Measurements from ENCODE around the gene CAMSAP1.
"Not testable (repeated sequence)": the region's sequence is repeated elsewhere in the genome, so short reads cannot be mapped to it uniquely, and the experiment has no call there.

The CAMSAP1 gene

DNA sequence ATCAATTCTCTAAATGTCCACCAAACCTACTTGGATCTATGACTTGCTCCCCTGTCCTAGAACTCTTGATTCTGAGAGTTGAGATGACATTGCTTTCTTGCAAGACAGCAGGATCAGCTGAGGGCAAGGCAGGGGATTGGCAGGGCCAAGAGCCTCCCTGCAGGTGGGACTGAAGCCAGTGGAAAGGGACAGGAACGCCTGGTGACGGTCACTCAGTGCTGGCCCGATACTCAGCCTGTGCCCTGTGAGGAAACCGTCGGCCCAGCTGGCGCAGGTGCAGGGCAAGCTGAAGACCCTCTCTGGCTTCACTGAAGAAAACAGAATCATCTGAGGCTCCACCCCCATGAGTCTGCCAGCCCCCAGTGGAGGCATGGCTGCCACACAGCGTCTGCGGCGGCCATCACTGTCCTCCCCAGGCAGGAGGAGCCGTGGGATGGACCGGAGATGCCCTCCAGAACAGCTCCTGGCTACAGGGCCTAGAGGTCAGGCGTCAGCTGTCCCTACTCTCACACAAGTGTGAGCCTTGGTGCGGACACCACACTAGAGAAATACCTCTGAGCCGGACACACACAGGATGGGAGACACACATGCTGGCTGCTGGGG lies 39.1 kb upstream of the CAMSAP1 start:
- in situ Hi-C loops (cut with MboI; ENCODE audit: low sequenced_read_pairs) = no loop called here
- Histone ChIP-seq H3K27me3 (ENCODE audit: low read depth) (no peaks in the 10 kb centered on the region), H3K9me3 (no peaks in the 10 kb centered on the region), H3K4me3 (no peak overlapping the region), H3K36me3 (replicated peaks) (peaks cover 63% of the 10 kb centered on the region), H3K4me1 (no peaks in the 10 kb centered on the region)
- DNase-seq (ENCODE audit: low spot score in 2 of 2) = no peak

- Histone ChIP-seq H3K36me3 (replicated peaks) (peaks cover 64% of the 10 kb centered on the region), H3K4me1 (no peaks in the 10 kb centered on the region), H3K9me3 (no peaks in the 10 kb centered on the region), H3K27me3 (ENCODE audit: low read depth) (no peaks in the 10 kb centered on the region), H3K4me3 (no peak overlapping the region)
- in situ Hi-C loops (cut with MboI; ENCODE audit: low sequenced_read_pairs) = no loop called here
- DNase-seq (ENCODE audit: low spot score in 2 of 2) = no peak
These were observed 38.6 kb upstream of the CAMSAP1 start for GRCh38 chr9:135945969-135946368.

- Histone ChIP-seq H3K4me3 (no peak overlapping the region), H3K27me3 (ENCODE audit: low read depth) (no peaks in the 10 kb centered on the region), H3K36me3 (replicated peaks) (peaks cover 65% of the 10 kb centered on the region), H3K4me1 (no peaks in the 10 kb centered on the region), H3K9me3 (no peaks in the 10 kb centered on the region)
- in situ Hi-C loops (cut with MboI; ENCODE audit: low sequenced_read_pairs) = no loop called here
- DNase-seq (ENCODE audit: low spot score in 2 of 2) = no peak
These were observed 37.3 kb upstream of the CAMSAP1 start for GRCh38 chr9:135944444-135945252.

DNA sequence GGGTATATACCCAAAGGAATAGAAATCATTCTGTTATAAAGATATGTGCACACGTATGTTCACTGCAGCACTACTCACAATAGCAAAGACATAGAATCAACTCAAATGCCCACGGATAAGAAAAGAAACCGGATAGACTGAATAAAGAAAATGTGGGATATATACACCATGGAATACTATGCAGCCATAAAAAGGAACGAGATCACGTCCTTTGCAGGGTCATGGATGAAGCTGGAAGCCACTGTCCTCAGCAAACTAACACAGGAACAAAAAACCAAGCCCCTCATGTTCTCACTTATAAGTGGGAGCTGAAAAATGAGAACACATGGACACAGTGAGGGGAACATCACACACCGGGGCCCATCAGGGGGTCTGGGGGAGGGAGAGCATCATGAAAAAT lies 36.3 kb upstream of the CAMSAP1 start:
- H3K4me1 ChIP-seq; H3K9me3 ChIP-seq; DNase-seq (ENCODE audit: low spot score in 2 of 2); H3K27me3 ChIP-seq (ENCODE audit: low read depth); in situ Hi-C loops (cut with MboI; ENCODE audit: low sequenced_read_pairs); H3K4me3 ChIP-seq: not testable (repeated sequence)
- peaks cover 63% of the 10 kb centered on the region for H3K36me3 ChIP-seq (replicated peaks)

DNA sequence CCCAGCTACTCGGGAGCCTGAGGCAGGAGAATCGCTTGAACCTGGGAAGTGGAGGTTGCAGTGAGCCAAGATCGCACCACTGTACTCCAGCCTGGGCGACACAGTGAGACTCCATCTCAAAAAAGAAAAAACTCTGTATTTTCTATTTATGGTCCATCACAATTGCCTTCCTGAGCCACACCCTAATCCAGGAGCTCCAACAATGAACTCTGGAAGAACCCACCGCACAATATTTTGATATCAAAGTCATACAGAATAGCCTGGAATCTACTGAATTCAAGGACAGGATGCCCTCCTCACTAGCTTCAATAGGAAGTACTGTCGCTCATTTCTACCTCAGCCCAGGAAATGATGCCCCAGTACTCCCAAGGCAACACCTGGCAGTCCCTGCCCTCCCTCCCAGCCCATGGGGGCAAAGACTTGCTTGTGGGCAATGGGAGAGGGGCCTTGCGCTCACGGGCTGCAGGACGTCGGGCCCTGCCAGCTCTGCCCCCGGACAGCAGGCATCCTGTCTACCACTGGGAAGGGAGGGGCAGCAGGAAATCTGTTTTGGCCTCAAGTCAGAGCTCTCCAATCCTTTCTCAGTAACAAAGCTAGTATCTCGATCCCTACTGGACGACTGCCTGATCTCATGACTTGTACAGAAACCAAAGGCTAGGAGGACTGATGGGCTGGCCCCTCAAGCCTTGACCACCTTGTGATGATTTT lies 34.1 kb upstream of the CAMSAP1 start:
- Histone ChIP-seq H3K4me3 (no peak overlapping the region), H3K4me1 (no peaks in the 10 kb centered on the region), H3K27me3 (ENCODE audit: low read depth) (no peaks in the 10 kb centered on the region), H3K9me3 (no peaks in the 10 kb centered on the region), H3K36me3 (replicated peaks) (peaks cover 71% of the 10 kb centered on the region)
- DNase-seq (ENCODE audit: low spot score in 2 of 2) = no peak
- in situ Hi-C loops (cut with MboI; ENCODE audit: low sequenced_read_pairs) = no loop called here

GRCh38 chr9:135939351-135940265 lies 32.3 kb upstream of the CAMSAP1 start:
- peaks cover 59% of the 10 kb centered on the region for H3K36me3 ChIP-seq (replicated peaks)
- no peak for DNase-seq (ENCODE audit: low spot score in 2 of 2)
- in situ Hi-C loops (cut with MboI; ENCODE audit: low sequenced_read_pairs) = no loop called here

GRCh38 chr9:135937521-135938489 lies 30.5 kb upstream of the CAMSAP1 start:
- H3K36me3 ChIP-seq (replicated peaks) = peaks cover 49% of the 10 kb centered on the region
- no peaks in the 10 kb centered on the region for H3K4me1 ChIP-seq
- DNase-seq (ENCODE audit: low spot score in 2 of 2) = no peak
- H3K4me3 ChIP-seq = no peak overlapping the region
- no peaks in the 10 kb centered on the region for H3K27me3 ChIP-seq (ENCODE audit: low read depth)
- H3K9me3 ChIP-seq = no peaks in the 10 kb centered on the region
- in situ Hi-C loops (cut with MboI; ENCODE audit: low sequenced_read_pairs) = no loop called here

More at GRCh38 chr9:135939351-135940265, 32.3 kb upstream of the CAMSAP1 start:
- Histone ChIP-seq H3K4me3 (no peak overlapping the region), H3K27me3 (ENCODE audit: low read depth) (no peaks in the 10 kb centered on the region), H3K4me1 (no peaks in the 10 kb centered on the region), H3K9me3 (no peaks in the 10 kb centered on the region)

DNA sequence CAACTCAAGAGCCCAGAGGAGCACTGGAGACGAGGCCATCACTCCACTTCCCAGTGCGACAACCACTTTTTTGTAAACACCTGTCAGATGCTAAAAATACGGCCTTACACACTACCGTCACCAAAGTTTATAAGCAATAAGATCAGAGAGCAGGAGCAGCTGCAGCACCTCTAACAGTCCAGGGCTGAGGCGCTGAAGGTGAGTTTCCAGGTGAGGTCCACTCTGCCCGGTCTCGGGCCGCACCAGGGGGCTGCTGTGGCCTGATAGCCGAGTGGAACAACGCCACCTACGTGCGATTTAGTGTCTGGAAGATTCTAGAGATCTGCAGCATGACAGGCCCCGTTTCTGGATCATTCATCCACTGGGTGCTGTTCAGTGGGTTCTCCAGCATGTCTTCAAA lies 25.8 kb upstream of the CAMSAP1 start:
- Histone ChIP-seq H3K9me3 (no peaks in the 10 kb centered on the region), H3K27me3 (ENCODE audit: low read depth) (no peaks in the 10 kb centered on the region), H3K4me3 (no peak overlapping the region), H3K36me3 (replicated peaks) (peaks cover 43% of the 10 kb centered on the region), H3K4me1 (no peaks in the 10 kb centered on the region)
- in situ Hi-C loops (cut with MboI; ENCODE audit: low sequenced_read_pairs) = no loop called here
- no peak for DNase-seq (ENCODE audit: low spot score in 2 of 2)

- H3K27me3 ChIP-seq (ENCODE audit: low read depth) = no peaks in the 10 kb centered on the region
- in situ Hi-C loops (cut with MboI; ENCODE audit: low sequenced_read_pairs) = no loop called here
- H3K4me3 ChIP-seq = no peak overlapping the region
- DNase-seq (ENCODE audit: low spot score in 2 of 2) = no peak
- H3K36me3 ChIP-seq (replicated peaks) = peaks cover 38% of the 10 kb centered on the region
- no peaks in the 10 kb centered on the region for H3K9me3 ChIP-seq
- H3K4me1 ChIP-seq = no peaks in the 10 kb centered on the region
These were observed 25.3 kb upstream of the CAMSAP1 start for GRCh38 chr9:135932656-135933055.

GRCh38 chr9:135931349-135931820 lies 24.0 kb upstream of the CAMSAP1 start:
- no peak for DNase-seq (ENCODE audit: low spot score in 2 of 2)
- H3K9me3 ChIP-seq = no peaks in the 10 kb centered on the region
- in situ Hi-C loops (cut with MboI; ENCODE audit: low sequenced_read_pairs) = no loop called here
- no peak overlapping the region for H3K4me3 ChIP-seq
- no peaks in the 10 kb centered on the region for H3K4me1 ChIP-seq
- H3K36me3 ChIP-seq (replicated peaks) = peaks cover 28% of the 10 kb centered on the region
- H3K27me3 ChIP-seq (ENCODE audit: low read depth) = no peaks in the 10 kb centered on the region

DNA sequence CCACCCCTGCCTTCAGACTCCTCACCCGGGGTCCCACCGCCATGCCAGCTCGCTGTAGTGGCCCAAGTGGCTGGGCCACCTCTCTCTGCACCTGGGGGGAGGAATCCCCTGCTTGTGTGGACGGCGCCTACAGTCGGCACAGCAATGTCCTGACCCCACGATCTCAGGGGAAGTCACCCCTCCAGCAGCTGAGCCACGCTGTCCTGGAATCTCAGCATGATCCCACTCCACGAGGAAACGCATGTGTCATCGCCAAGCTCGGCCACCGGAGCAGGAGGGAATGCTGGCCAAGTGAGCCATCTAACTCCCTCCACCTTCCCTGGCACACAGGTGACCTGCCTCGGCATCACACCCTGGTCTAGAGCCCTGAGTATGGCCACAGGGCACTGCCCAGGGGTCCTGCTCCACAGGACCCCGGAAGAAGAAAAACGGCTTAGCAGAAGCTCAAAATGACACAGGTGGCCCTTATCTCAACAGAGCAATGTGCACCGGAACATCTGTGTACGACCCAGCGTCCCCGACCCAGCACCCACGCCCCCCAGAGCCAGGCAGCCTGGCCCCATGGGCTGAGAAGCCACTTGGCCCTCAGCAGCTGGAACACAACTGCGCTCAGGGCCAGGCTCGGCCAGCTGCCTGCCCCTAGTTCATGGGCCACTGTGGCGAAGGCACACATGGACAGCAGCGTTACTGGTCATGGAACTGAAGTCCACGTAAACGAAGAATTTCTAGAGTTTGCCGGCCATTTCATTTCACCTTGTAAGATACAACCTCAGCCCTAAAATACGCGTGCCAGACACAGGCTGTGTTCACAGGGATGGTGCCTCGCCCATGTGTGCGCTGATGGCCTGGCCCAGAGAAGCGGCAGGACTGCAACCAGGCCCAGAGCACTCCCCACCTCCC lies 23.4 kb upstream of the CAMSAP1 start:
- Histone ChIP-seq H3K4me3 (no peak overlapping the region), H3K36me3 (replicated peaks) (peaks cover 28% of the 10 kb centered on the region), H3K27me3 (ENCODE audit: low read depth) (no peaks in the 10 kb centered on the region), H3K9me3 (no peaks in the 10 kb centered on the region), H3K4me1 (no peaks in the 10 kb centered on the region)
- in situ Hi-C loops (cut with MboI; ENCODE audit: low sequenced_read_pairs) = no loop called here
- DNase-seq (ENCODE audit: low spot score in 2 of 2) = no peak

Data from HAP-1 (cell line).